Upper lobe of right lung (tissue), 1 donor: Measurements from ENCODE around the gene RFX2. TPM values are rescaled to one million over a fixed set of nuclear protein-coding genes. Genes with fewer than 3 reads are reported as not detected.

Experiments used
- ATAC-seq: fragments of 200-7000 bp; cut with Tn5 transposase; one replicate; pipeline ENCODE4 v1.9.1; 2020; ENCODE audit warnings: mild to moderate bottlenecking, moderate library complexity
- DNase-seq: peaks from one replicate; pipeline ENCODE4 v3.0.0-alpha.2; 2020
- H3K27ac ChIP-seq: fragments of 200-600 bp; one replicate; pipeline ENCODE4 v1.8.0; 2022
- H3K27me3 ChIP-seq: fragments of 200-600 bp; one replicate; pipeline ENCODE4 v1.8.0; 2022; ENCODE audit warnings: mild to moderate bottlenecking
- H3K36me3 ChIP-seq: fragments of 200-600 bp; one replicate; pipeline ENCODE4 v1.8.0; 2022
- H3K4me1 ChIP-seq: fragments of 200-600 bp; one replicate; pipeline ENCODE4 v1.8.0; 2022
- H3K4me3 ChIP-seq: fragments of 200-600 bp; one replicate; pipeline ENCODE4 v1.8.0; 2022; ENCODE audit warnings: mild to moderate bottlenecking
- H3K9me3 ChIP-seq: fragments of 200-600 bp; one replicate; pipeline ENCODE4 v1.8.0; 2022
- CTCF ChIP-seq: fragments of 200-600 bp; IDR thresholded peaks from one replicate; pipeline ENCODE4 v1.8.0; 2022; ENCODE audit warnings: antibody characterized with exemption
- intact Hi-C: fragments of 100-400 bp; cut with DNase I; formaldehyde crosslinking; loops from one replicate; pipeline ENCODE4 v1.11.0; 2022
- total RNA-seq: library from RNA; stranded (reverse); fragmentation: NEBNext Ultra II Directional; extraction: Animal tissue kit (Norgen Biotek cat#: 25700); gene quantifications from one replicate; pipeline ENCODE4 v1.2.1, GENCODE V29; 2021
- donor health status: DM: no; HTN: yes; CAD: no; lungs with severe emphysema.

The RFX2 gene
- total RNA-seq, 1 donor from 2014 or later: 11.7 TPM

- TF ChIP-seq CTCF: no peak
- H3K9me3 ChIP-seq: no peaks in the 10 kb centered on the region
These were observed 153.6 kb downstream of the RFX2 start for GRCh38 chr19:5956728-5957127.

GRCh38 chr19:5956323-5956722 is 154.0 kb downstream of the RFX2 start:
- no peaks in the 10 kb centered on the region for H3K9me3 ChIP-seq
- no peak overlapping the region for H3K27ac ChIP-seq
- H3K4me1 ChIP-seq: peaks cover 65% of the 10 kb centered on the region
- TF ChIP-seq CTCF: no peak
- ATAC-seq: no peak
- no peak for DNase-seq
- no peak overlapping the region for H3K4me3 ChIP-seq
- intact Hi-C loops: no loop called here
- no peaks in the 10 kb centered on the region for H3K27me3 ChIP-seq
- H3K36me3 ChIP-seq: peaks cover 5% of the 10 kb centered on the region

More at GRCh38 chr19:5956728-5957127, 153.6 kb downstream of the RFX2 start:
- no peaks in the 10 kb centered on the region for H3K27me3 ChIP-seq
- H3K4me3 ChIP-seq: no peak overlapping the region
- intact Hi-C loops: no loop called here
- DNase-seq: no peak
- no peak for ATAC-seq
- no peak overlapping the region for H3K27ac ChIP-seq
- H3K4me1 ChIP-seq: peaks cover 65% of the 10 kb centered on the region
- H3K36me3 ChIP-seq: peaks cover 5% of the 10 kb centered on the region

- Histone ChIP-seq H3K4me3 (no peak overlapping the region), H3K4me1 (peaks cover 65% of the 10 kb centered on the region), H3K27me3 (no peaks in the 10 kb centered on the region), H3K27ac (peak overlapping the region; percentile 25), H3K9me3 (no peaks in the 10 kb centered on the region), H3K36me3 (peaks cover 5% of the 10 kb centered on the region)
- no peak for TF ChIP-seq CTCF
- no peak for ATAC-seq
- DNase-seq: no peak
- intact Hi-C loops: no loop called here
These were observed 154.7 kb downstream of the RFX2 start for GRCh38 chr19:5955636-5955935.

- H3K4me1 ChIP-seq: peaks cover 64% of the 10 kb centered on the region
- H3K27me3 ChIP-seq: no peaks in the 10 kb centered on the region
- DNase-seq: no peak
- no peak overlapping the region for H3K4me3 ChIP-seq
- H3K27ac ChIP-seq: peak overlapping the region; percentile 52
- no peak for TF ChIP-seq CTCF
- no peaks in the 10 kb centered on the region for H3K9me3 ChIP-seq
- intact Hi-C loops: no loop called here
- H3K36me3 ChIP-seq: peaks cover 5% of the 10 kb centered on the region
- ATAC-seq: no peak
These were observed 156.0 kb downstream of the RFX2 start for GRCh38 chr19:5954293-5954692.

GRCh38 chr19:5953680-5954213 is 156.6 kb downstream of the RFX2 start:
- H3K36me3 ChIP-seq: peaks cover 5% of the 10 kb centered on the region
- DNase-seq: no peak
- intact Hi-C loops: no loop called here
- H3K27ac ChIP-seq: peak overlapping the region; percentile 52
- H3K27me3 ChIP-seq: no peaks in the 10 kb centered on the region
- no peaks in the 10 kb centered on the region for H3K9me3 ChIP-seq
- ATAC-seq: no peak
- TF ChIP-seq CTCF: no peak
- H3K4me3 ChIP-seq: no peak overlapping the region
- peaks cover 68% of the 10 kb centered on the region for H3K4me1 ChIP-seq

GRCh38 chr19:5953030-5953589 is 157.2 kb downstream of the RFX2 start:
- Histone ChIP-seq H3K4me3 (no peak overlapping the region), H3K4me1 (peaks cover 74% of the 10 kb centered on the region), H3K36me3 (peaks cover 2% of the 10 kb centered on the region), H3K27ac (peak overlapping the region; percentile 52), H3K9me3 (no peaks in the 10 kb centered on the region), H3K27me3 (no peaks in the 10 kb centered on the region)
- ATAC-seq (no peak), DNase-seq (no peak)
- TF ChIP-seq CTCF: no peak
- intact Hi-C loops: no loop called here
